HepG2 (cell line): ENCODE data around the gene TNC. TPM values are rescaled to one million over a fixed set of nuclear protein-coding genes. Genes with fewer than 3 reads are reported as not detected.

Source experiments
- ATAC-seq: fragments of 200-7000 bp; cut with Tn5 transposase; 3 replicates; pipeline ENCODE4 v1.9.1; 2020; ENCODE audit warnings: mild to moderate bottlenecking, moderate library complexity
- BruUV-seq: library from RNA; stranded (reverse); fragments of 400-500 nt; replicated peaks from 2 replicates; lab custom pipeline; 2021; lab: Mats Ljungman, UMichigan
- CTCF ChIA-PET: fragments of 300-600 bp; formaldehyde crosslinking; extraction: SDS; loops from one replicate; lab custom pipeline; 2021; ENCODE audit warnings: low total read pairs, inconsistent platforms, low intra/inter-chr PET ratio; lab: Yijun Ruan, JAX
- POLR2A ChIA-PET: fragments of 350-600 bp; sonication (Branson Sonifier 250); formaldehyde crosslinking; loops from one replicate; lab custom pipeline; 2020; ENCODE audit warnings: antibody characterized with exemption, inconsistent platforms; lab: Yijun Ruan, JAX
- DNase-seq: peaks from one replicate; pipeline ENCODE4 v3.0.0-alpha.2; 2015; ENCODE audit warnings: low spot score
- FAIRE-seq: peaks from 3 replicates; lab custom pipeline; 2011; peaks lifted over from hg19 to GRCh38; lab: Jason Lieb, UNC
- H2AFZ ChIP-seq: one replicate; pipeline ENCODE4 v1.6.1; 2011; ENCODE audit warnings: low read length, inconsistent platforms
- H3K27ac ChIP-seq: fragments of 300-600 bp; 3 replicates; pipeline ENCODE4 v1.8.0; 2011; ENCODE audit warnings: mixed run types, mild to moderate bottlenecking, mixed read lengths, low read length, inconsistent platforms; ENCODE audit not compliant: insufficient read depth; ENCODE audit errors: extremely low read length
- H3K27me3 ChIP-seq, 2 experiments: fragments of 200-600 bp in 1 of 2; 2 replicates in 1 of 2; 3 replicates in 1 of 2; pipeline versions ENCODE4 v1.6.0 to v1.8.0; 2011; ENCODE audit warnings: low read length in 2 of 2, mild to moderate bottlenecking in 2 of 2, moderate library complexity in 2 of 2, inconsistent platforms in 1 of 2; ENCODE audit not compliant: insufficient read depth in 2 of 2, control insufficient read depth in 1 of 2
- H3K36me3 ChIP-seq, 2 experiments: fragments of 200-600 bp in 1 of 2; replicated peaks in 1 of 2; 2 replicates in 1 of 2; 3 replicates in 1 of 2; pipeline versions ENCODE4 v1.5.1 to v1.8.0; 2011; ENCODE audit warnings: low read length in 2 of 2, inconsistent platforms in 1 of 2; ENCODE audit not compliant: insufficient read depth in 2 of 2, control insufficient read depth in 1 of 2
- H3K4me1 ChIP-seq: 2 replicates; pipeline ENCODE4 v1.5.1; 2012; ENCODE audit warnings: low read length, inconsistent platforms; ENCODE audit not compliant: insufficient read depth
- H3K4me2 ChIP-seq: 2 replicates; pipeline ENCODE4 v1.6.0; 2011; ENCODE audit warnings: low read depth, low read length, inconsistent platforms
- H3K4me3 ChIP-seq, 3 experiments: fragments of 200-600 bp in 1 of 3; sonication (generic), shearing (Covaris generic) in 1 of 3; replicated peaks in 1 of 3; 2 replicates each; pipeline ENCODE4 v1.5.1; 2011 to 2016; ENCODE audit warnings: low read length in 3 of 3, inconsistent platforms in 2 of 3, low read depth in 2 of 3, mild to moderate bottlenecking in 2 of 3, control low read depth in 1 of 3, mixed read lengths in 1 of 3; ENCODE audit not compliant: insufficient read depth in 1 of 3
- H3K79me2 ChIP-seq: one replicate; pipeline ENCODE4 v1.6.1; 2011; ENCODE audit warnings: low read length, inconsistent platforms; ENCODE audit not compliant: insufficient read depth
- H3K9ac ChIP-seq: 2 replicates; pipeline ENCODE4 v1.6.0; 2011; ENCODE audit warnings: mild to moderate bottlenecking, low read depth, low read length, inconsistent platforms; ENCODE audit not compliant: insufficient read depth
- H3K9me3 ChIP-seq: 2 replicates; pipeline ENCODE4 v1.5.1; 2012; ENCODE audit warnings: mild to moderate bottlenecking, low read length
- H4K20me1 ChIP-seq: 2 replicates; pipeline ENCODE4 v1.6.0; 2011; ENCODE audit warnings: inconsistent platforms, mild to moderate bottlenecking, low read length, moderate library complexity; ENCODE audit not compliant: insufficient read depth
- CHD4 ChIP-seq: fragments of 200-600 bp; sonication (generic); IDR thresholded peaks from 2 replicates; pipeline ENCODE4 v1.7.0; 2017; ENCODE audit warnings: mild to moderate bottlenecking, low read length, borderline replicate concordance
- FOXP1 ChIP-seq, 2 experiments: fragments of 450-650 bp in 1 of 2; IDR thresholded peaks; 2 replicates each; pipeline ENCODE4 v1.6.1; 2017 to 2018; ENCODE audit warnings: antibody characterized with exemption in 1 of 2
- GTF2F1 ChIP-seq: fragments of 150-350 bp; IDR thresholded peaks from 2 replicates; pipeline ENCODE4 v1.6.1; 2014; ENCODE audit warnings: low read length
- JUNB ChIP-seq: sonication (generic); formaldehyde crosslinking; IDR thresholded peaks from 2 replicates; pipeline ENCODE4 v1.8.0; 2022; ENCODE audit warnings: missing genetic modification reagents, mild to moderate bottlenecking, borderline replicate concordance
- MBD4 ChIP-seq: IDR thresholded peaks from 2 replicates; pipeline ENCODE4 v1.6.1; 2012; ENCODE audit warnings: low read length, inconsistent platforms, borderline replicate concordance
- PREB ChIP-seq: sonication (generic); formaldehyde crosslinking; IDR thresholded peaks from 2 replicates; pipeline ENCODE4 v1.4.0; 2020; ENCODE audit warnings: missing genetic modification reagents
- SP2 ChIP-seq: sonication (generic); formaldehyde crosslinking; IDR thresholded peaks from 2 replicates; pipeline ENCODE4 v1.5.1; 2020; ENCODE audit warnings: mild to moderate bottlenecking, missing genetic modification reagents
- ZFP90 ChIP-seq: sonication (generic); formaldehyde crosslinking; IDR thresholded peaks from 2 replicates; pipeline ENCODE4 v1.8.0; 2022; ENCODE audit warnings: missing genetic modification reagents, mild to moderate bottlenecking, inconsistent platforms, borderline replicate concordance
- ZNF207 ChIP-seq: fragments of 450-650 bp; IDR thresholded peaks from 2 replicates; pipeline ENCODE4 v1.6.1; 2016; ENCODE audit warnings: antibody characterized with exemption, borderline replicate concordance
- ZNF296 ChIP-seq: sonication (generic); formaldehyde crosslinking; conservative IDR thresholded peaks from 2 replicates; pipeline ENCODE4 v1.5.0; 2020; ENCODE audit warnings: mild to moderate bottlenecking, missing genetic modification reagents
- ZNF382 ChIP-seq: sonication (generic); formaldehyde crosslinking; IDR thresholded peaks from 2 replicates; pipeline ENCODE4 v1.5.0; 2020; ENCODE audit warnings: missing genetic modification reagents, mild to moderate bottlenecking, borderline replicate concordance
- ZNF547 ChIP-seq: sonication (generic); formaldehyde crosslinking; IDR thresholded peaks from 2 replicates; pipeline ENCODE4 v1.5.1; 2020; ENCODE audit warnings: mild to moderate bottlenecking, missing genetic modification reagents
- ZNF614 ChIP-seq: IDR thresholded peaks from 2 replicates; pipeline ENCODE4 v1.6.1; 2018; ENCODE audit warnings: missing biosample characterization, missing genetic modification reagents, inconsistent platforms, borderline replicate concordance
- ZUFSP ChIP-seq: sonication (generic); formaldehyde crosslinking; IDR thresholded peaks from 2 replicates; pipeline ENCODE4 v1.9.0; 2021; ENCODE audit warnings: missing genetic modification reagents, mild to moderate bottlenecking, borderline replicate concordance
- WGBS: methylation state at CpG from one replicate; pipeline ENCODE4 v1.1.6; 2017; ENCODE audit warnings: low lambda C conversion rate; 5-methylcytosine and 5-hydroxymethylcytosine counted together
- in situ Hi-C: cut with HindIII; loops from 2 replicates; pipeline ENCODE4 v1.10.0; 2017; ENCODE audit warnings: low pct_unique_long_range_greater_than_20kb; ENCODE audit not compliant: extremely low pct_ligation_motif_present
- intact Hi-C: fragments of 100-400 bp; cut with micrococcal nuclease; formaldehyde crosslinking; loops from one replicate; pipeline ENCODE4 v1.10.0; 2022; ENCODE audit not compliant: unreplicated experiment
- polyA plus RNA-seq, 8 experiments: library from polyadenylated mRNA; depleted of rRNA in 3 of 8; stranded (reverse) in 7 of 8; unstranded in 1 of 8; fragments of >200 nt; fragmentation: Illumina TruSeq in 4 of 8; extraction: Trizol in 4 of 8; gene quantifications; 2 replicates each; pipeline versions ENCODE4 v1.2.1 to v1.2.3, GENCODE V29; 2011 to 2016; ENCODE audit warnings: low read depth in 4 of 8, missing spikeins in 1 of 8, mixed read lengths in 1 of 8; ENCODE audit not compliant: insufficient read depth in 1 of 8
- total RNA-seq, 5 experiments: library from RNA; depleted of rRNA; stranded (reverse); fragments of >200 nt; fragmentation: Illumina TruSeq; extraction: Trizol; gene quantifications; 2 replicates each; pipeline ENCODE4 v1.2.3, GENCODE V29; 2016; ENCODE audit warnings: low read depth in 1 of 5
- TF ChIP-seq, protein P1 (sequence below): IDR thresholded peaks from 2 replicates; pipeline ENCODE4 v1.6.1; 2016; ENCODE audit warnings: missing biosample characterization, missing genetic modification reagents, low read depth

Gene TNC
- total and polyA plus RNA-seq, 2 of the 13 experiments (the other 11 are each of a cell fraction or from before 2014, with no cell fraction given) = not detected

GRCh38 chr9:114994768-114995167 lies 123.2 kb downstream of the TNC start:
- in situ Hi-C loops = no loop called here

DNA sequence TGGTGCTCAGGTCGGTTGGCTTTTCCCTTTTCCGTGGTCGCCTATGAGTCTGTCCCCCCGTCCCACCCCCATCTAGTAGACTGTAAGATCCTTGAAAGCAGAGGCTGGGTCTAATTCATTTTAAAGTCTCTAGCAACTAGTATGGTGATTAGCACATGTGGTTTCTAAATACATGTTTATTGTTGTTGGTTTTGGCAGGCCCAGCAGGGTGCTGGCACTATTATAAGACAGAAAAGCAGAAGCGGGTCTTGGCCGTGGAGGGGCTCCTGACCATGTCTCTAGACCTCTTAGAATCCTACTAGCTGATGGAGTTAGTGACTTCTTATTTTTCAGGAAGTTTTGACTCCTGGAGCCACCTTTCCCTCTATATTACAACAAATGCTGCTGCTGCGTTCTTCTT lies 126.1 kb downstream of the TNC start:
- Histone ChIP-seq H3K4me1 (no peaks in the 10 kb centered on the region), H3K9ac (no peak overlapping the region), H3K27ac (no peak overlapping the region), H3K4me3 (no peak overlapping the region), H3K36me3 (no peaks in the 10 kb centered on the region), H3K9me3 (no peaks in the 10 kb centered on the region), H3K4me2 (no peak overlapping the region), H3K27me3 (peaks cover 0 to 9% of the 10 kb centered on the region in 2 experiments; a peak in 1 of 5 replicates), H3K79me2 (no peaks in the 10 kb centered on the region), H4K20me1 (no peaks in the 10 kb centered on the region)
- FAIRE-seq (no peak), ATAC-seq (no peak)
- intact Hi-C loops = no loop called here
- in situ Hi-C loops = no loop called here
- WGBS = 18% methylated on average over 7 of the region's 7 CpGs
- POLR2A ChIA-PET = no interaction called here
- CTCF ChIA-PET = no interaction called here
- no TSS peak for BruUV-seq
- no peak for TF ChIP-seq ZFP90
- TF ChIP-seq GTF2F1 = no peak
- TF ChIP-seq SP2 (CRISPR knock-in tag) = no peak
- no peak for TF ChIP-seq ZNF296 (CRISPR knock-in tag)
- TF ChIP-seq, protein P1, sequence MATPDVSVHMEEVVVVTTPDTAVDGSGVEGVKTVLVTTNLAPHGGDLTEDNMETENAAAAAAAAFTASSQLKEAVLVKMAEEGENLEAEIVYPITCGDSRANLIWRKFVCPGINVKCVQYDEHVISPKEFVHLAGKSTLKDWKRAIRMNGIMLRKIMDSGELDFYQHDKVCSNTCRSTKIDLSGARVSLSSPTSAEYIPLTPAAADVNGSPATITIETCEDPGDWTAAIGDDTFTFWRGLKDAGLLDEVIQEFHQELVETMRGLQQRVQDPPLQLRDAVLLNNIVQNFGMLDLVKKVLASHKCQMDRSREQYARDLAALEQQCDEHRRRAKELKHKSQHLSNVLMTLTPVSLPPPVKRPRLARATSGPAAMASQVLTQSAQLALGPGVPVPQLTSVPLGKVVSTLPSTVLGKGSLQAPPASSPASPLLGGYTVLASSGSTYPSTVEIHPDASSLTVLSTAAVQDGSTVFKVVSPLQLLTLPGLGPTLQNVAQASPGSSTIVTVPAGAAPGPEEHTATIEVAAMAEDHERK (CRISPR knock-in tag) = no peak
- TF ChIP-seq ZNF547 (CRISPR knock-in tag) = no peak
- no peak for TF ChIP-seq ZUFSP (CRISPR knock-in tag)
- no peak for TF ChIP-seq ZNF207
- no peak for TF ChIP-seq MBD4
- TF ChIP-seq, all 625 proteins: peak for 0
- no peak for DNase-seq
- no peak overlapping the region for H2AFZ ChIP-seq

More at GRCh38 chr9:114994768-114995167, 123.2 kb downstream of the TNC start:
- TF ChIP-seq CHD4 = no peak
- TF ChIP-seq ZNF614 (CRISPR knock-in tag) = no peak
- TF ChIP-seq ZNF382 (CRISPR knock-in tag) = no peak
- TF ChIP-seq FOXP1 (IDR thresholded peaks at IDR 0.05) = no peak
- TF ChIP-seq FOXP1 (CRISPR knock-in tag; IDR thresholded peaks at IDR 0.05) = no peak
- TF ChIP-seq PREB (CRISPR knock-in tag) = no peak
- no peak for TF ChIP-seq JUNB (CRISPR knock-in tag)
- no TSS peak for BruUV-seq
- ChIA-PET POLR2A (no interaction called here), CTCF (no interaction called here)
- ATAC-seq = no peak
- DNase-seq = no peak
- Histone ChIP-seq H3K9me3 (no peaks in the 10 kb centered on the region), H3K79me2 (no peaks in the 10 kb centered on the region), H3K27me3 (peaks cover 0 to 9% of the 10 kb centered on the region in 2 experiments; a peak in 1 of 5 replicates), H4K20me1 (no peaks in the 10 kb centered on the region), H3K36me3 (no peaks in the 10 kb centered on the region), H3K4me3 (no peak overlapping the region), H2AFZ (no peak overlapping the region), H3K4me1 (no peaks in the 10 kb centered on the region), H3K4me2 (no peak overlapping the region), H3K9ac (no peak overlapping the region), H3K27ac (no peak overlapping the region)
- intact Hi-C loops = no loop called here
- FAIRE-seq = no peak
